ENCODE data around the gene TMEM60. TPM values are rescaled to one million over a fixed set of nuclear protein-coding genes. Genes with fewer than 3 reads are reported as not detected.

TMEM60 gene
- total and polyA plus RNA-seq, 10 of the 15 experiments (the other 5 are each of a cell fraction or from before 2014, with no cell fraction given): 13.2 to 94.2 (median 30.2) TPM

DNA sequence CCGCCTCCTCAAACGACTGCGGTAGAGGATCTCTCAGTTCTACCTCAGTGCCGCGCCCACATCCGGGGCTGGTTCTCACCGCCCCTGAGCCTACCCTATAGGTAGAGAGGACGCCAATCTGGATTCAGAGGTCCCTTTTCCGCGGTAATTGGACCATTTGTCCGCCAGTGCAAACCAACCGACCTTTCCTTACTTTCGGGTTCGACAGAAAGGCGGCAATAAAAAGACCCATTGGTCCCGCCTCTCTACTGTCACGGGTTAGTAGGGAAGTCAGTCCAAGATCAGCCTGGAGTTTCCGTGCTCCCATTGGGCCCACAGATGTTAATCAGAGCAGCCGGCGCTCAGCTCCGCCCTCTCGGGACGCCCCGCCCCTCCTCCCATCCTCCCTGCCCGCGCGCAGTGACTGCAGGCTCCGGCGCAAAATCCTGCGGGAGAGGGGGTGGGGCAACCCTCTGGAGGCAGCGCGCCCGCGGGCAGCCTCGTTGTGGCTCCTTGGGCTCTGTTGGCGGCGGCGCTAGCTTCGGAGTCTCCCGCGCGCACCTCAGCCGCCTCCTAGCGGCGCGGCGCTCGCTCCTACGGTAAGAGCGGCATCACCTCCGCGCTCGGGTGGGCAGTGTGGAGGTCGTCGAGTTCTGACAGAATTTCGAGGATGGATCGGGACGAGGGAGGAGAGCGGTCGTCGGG, at the start of gene TMEM60, which contains the start of gene PHTF2 (continued):
- TF ChIP-seq RCOR1 (conservative IDR thresholded peaks at IDR 0.05; ENCODE audit: low read depth, low read length) (no peak), KDM1A (IDR thresholded peaks at IDR 0.05; ENCODE audit: borderline replicate concordance) (no peak), SMAD5 (IDR thresholded peaks at IDR 0.05; ENCODE audit: low read depth) (no peak), GABPA (IDR thresholded peaks at IDR 0.05; ENCODE audit: low read depth) (peak; percentile 89), FOXM1 (IDR thresholded peaks at IDR 0.05; ENCODE audit: low read depth, low read length) (no peak; the same call in 1 of the 2 replicates), SMAD1 (IDR thresholded peaks at IDR 0.05; ENCODE audit: low read depth, partially characterized antibody) (no peak), POLR2AphosphoS5 (IDR thresholded peaks at IDR 0.05; ENCODE audit: low read length) (no peak; the same call in 1 of the 2 replicates), POU2F2 (IDR thresholded peaks at IDR 0.05; ENCODE audit: borderline replicate concordance, low read depth, low read length) (no peak; the same call in 2 of the 3 replicates), CBX3 (IDR thresholded peaks at IDR 0.05; ENCODE audit: borderline replicate concordance, low read depth) (no peak), DPF2 (IDR thresholded peaks at IDR 0.05) (peak; percentile 99), CREM (IDR thresholded peaks at IDR 0.05; ENCODE audit: low read depth) (peak; percentile 32), ELK1 (IDR thresholded peaks at IDR 0.05; ENCODE audit: low read depth, low read length) (peak; percentile 67; the same call in 1 of the 2 replicates), GATAD2B (conservative IDR thresholded peaks at IDR 0.05; ENCODE audit: low read depth) (no peak; the same call in 1 of the 2 replicates), KAT2A (conservative IDR thresholded peaks at IDR 0.05; ENCODE audit: control insufficient read depth, low read depth, low read length) (no peak), NFXL1 (IDR thresholded peaks at IDR 0.05; ENCODE audit: borderline replicate concordance) (no peak), ZNF207 (IDR thresholded peaks at IDR 0.05; ENCODE audit: borderline replicate concordance) (no peak)
- TF ChIP-seq, protein P1, sequence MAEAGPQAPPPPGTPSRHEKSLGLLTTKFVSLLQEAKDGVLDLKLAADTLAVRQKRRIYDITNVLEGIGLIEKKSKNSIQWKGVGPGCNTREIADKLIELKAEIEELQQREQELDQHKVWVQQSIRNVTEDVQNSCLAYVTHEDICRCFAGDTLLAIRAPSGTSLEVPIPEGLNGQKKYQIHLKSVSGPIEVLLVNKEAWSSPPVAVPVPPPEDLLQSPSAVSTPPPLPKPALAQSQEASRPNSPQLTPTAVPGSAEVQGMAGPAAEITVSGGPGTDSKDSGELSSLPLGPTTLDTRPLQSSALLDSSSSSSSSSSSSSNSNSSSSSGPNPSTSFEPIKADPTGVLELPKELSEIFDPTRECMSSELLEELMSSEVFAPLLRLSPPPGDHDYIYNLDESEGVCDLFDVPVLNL (IDR thresholded peaks at IDR 0.05; ENCODE audit: low read depth, low read length): no peak; the same call in 1 of the 2 replicates
- TF ChIP-seq, protein P2, sequence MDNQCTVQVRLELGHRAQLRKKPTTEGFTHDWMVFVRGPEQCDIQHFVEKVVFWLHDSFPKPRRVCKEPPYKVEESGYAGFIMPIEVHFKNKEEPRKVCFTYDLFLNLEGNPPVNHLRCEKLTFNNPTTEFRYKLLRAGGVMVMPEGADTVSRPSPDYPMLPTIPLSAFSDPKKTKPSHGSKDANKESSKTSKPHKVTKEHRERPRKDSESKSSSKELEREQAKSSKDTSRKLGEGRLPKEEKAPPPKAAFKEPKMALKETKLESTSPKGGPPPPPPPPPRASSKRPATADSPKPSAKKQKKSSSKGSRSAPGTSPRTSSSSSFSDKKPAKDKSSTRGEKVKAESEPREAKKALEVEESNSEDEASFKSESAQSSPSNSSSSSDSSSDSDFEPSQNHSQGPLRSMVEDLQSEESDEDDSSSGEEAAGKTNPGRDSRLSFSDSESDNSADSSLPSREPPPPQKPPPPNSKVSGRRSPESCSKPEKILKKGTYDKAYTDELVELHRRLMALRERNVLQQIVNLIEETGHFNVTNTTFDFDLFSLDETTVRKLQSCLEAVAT (IDR thresholded peaks at IDR 0.05): 0 out of 2 replicates have a peak, but pooled peaks have one; percentile 3
- TF ChIP-seq, protein P3, sequence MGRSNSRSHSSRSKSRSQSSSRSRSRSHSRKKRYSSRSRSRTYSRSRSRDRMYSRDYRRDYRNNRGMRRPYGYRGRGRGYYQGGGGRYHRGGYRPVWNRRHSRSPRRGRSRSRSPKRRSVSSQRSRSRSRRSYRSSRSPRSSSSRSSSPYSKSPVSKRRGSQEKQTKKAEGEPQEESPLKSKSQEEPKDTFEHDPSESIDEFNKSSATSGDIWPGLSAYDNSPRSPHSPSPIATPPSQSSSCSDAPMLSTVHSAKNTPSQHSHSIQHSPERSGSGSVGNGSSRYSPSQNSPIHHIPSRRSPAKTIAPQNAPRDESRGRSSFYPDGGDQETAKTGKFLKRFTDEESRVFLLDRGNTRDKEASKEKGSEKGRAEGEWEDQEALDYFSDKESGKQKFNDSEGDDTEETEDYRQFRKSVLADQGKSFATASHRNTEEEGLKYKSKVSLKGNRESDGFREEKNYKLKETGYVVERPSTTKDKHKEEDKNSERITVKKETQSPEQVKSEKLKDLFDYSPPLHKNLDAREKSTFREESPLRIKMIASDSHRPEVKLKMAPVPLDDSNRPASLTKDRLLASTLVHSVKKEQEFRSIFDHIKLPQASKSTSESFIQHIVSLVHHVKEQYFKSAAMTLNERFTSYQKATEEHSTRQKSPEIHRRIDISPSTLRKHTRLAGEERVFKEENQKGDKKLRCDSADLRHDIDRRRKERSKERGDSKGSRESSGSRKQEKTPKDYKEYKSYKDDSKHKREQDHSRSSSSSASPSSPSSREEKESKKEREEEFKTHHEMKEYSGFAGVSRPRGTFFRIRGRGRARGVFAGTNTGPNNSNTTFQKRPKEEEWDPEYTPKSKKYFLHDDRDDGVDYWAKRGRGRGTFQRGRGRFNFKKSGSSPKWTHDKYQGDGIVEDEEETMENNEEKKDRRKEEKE (IDR thresholded peaks at IDR 0.05): no peak
- TF ChIP-seq, protein P4, sequence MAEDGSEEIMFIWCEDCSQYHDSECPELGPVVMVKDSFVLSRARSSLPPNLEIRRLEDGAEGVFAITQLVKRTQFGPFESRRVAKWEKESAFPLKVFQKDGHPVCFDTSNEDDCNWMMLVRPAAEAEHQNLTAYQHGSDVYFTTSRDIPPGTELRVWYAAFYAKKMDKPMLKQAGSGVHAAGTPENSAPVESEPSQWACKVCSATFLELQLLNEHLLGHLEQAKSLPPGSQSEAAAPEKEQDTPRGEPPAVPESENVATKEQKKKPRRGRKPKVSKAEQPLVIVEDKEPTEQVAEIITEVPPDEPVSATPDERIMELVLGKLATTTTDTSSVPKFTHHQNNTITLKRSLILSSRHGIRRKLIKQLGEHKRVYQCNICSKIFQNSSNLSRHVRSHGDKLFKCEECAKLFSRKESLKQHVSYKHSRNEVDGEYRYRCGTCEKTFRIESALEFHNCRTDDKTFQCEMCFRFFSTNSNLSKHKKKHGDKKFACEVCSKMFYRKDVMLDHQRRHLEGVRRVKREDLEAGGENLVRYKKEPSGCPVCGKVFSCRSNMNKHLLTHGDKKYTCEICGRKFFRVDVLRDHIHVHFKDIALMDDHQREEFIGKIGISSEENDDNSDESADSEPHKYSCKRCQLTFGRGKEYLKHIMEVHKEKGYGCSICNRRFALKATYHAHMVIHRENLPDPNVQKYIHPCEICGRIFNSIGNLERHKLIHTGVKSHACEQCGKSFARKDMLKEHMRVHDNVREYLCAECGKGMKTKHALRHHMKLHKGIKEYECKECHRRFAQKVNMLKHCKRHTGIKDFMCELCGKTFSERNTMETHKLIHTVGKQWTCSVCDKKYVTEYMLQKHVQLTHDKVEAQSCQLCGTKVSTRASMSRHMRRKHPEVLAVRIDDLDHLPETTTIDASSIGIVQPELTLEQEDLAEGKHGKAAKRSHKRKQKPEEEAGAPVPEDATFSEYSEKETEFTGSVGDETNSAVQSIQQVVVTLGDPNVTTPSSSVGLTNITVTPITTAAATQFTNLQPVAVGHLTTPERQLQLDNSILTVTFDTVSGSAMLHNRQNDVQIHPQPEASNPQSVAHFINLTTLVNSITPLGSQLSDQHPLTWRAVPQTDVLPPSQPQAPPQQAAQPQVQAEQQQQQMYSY (CRISPR knock-in tag; IDR thresholded peaks at IDR 0.05): no peak
